ENCODE measurements around the gene DAZL. TPM values are rescaled to one million over a fixed set of nuclear protein-coding genes. Genes with fewer than 3 reads are reported as not detected.

DAZL gene
- total RNA-seq, 1 donor: not detected

DNA sequence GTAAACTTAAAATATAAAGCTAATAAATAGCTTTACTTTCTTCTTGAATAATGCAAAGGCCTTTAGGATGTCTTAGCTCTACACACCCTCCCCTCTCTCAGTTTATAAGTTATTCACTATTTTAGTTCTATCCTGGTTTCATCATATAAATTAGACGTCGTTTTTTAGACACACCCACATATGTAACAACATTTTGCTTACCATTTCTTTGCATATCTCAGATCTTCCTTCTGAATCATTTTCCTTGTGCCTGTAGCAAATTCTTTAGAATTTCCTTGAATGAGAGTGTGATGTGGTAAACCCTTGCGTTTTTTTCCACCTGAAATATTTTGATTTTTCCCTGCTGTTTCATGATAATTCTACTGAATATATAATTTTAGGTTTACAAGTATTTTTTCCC is 2.5 kb upstream of the DAZL start:
- TF ChIP-seq, protein P1, sequence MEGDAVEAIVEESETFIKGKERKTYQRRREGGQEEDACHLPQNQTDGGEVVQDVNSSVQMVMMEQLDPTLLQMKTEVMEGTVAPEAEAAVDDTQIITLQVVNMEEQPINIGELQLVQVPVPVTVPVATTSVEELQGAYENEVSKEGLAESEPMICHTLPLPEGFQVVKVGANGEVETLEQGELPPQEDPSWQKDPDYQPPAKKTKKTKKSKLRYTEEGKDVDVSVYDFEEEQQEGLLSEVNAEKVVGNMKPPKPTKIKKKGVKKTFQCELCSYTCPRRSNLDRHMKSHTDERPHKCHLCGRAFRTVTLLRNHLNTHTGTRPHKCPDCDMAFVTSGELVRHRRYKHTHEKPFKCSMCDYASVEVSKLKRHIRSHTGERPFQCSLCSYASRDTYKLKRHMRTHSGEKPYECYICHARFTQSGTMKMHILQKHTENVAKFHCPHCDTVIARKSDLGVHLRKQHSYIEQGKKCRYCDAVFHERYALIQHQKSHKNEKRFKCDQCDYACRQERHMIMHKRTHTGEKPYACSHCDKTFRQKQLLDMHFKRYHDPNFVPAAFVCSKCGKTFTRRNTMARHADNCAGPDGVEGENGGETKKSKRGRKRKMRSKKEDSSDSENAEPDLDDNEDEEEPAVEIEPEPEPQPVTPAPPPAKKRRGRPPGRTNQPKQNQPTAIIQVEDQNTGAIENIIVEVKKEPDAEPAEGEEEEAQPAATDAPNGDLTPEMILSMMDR (IDR thresholded peaks at IDR 0.05; ENCODE audit: extremely low read depth, low read depth, low read length): no peak
- no peak overlapping the region for H3K4me2 ChIP-seq (ENCODE audit: insufficient read depth, low read length)
- H4K20me1 ChIP-seq (ENCODE audit: insufficient read depth, low read length): no peaks in the 10 kb centered on the region
- H2AFZ ChIP-seq (ENCODE audit: low read length): no peak overlapping the region
- H3K9me3 ChIP-seq (ENCODE audit: low read depth, low read length): no peaks in the 10 kb centered on the region
- no peaks in the 10 kb centered on the region for H3K36me3 ChIP-seq (ENCODE audit: insufficient read depth, low read length)
- H3K79me2 ChIP-seq (ENCODE audit: insufficient read depth, low read length): no peaks in the 10 kb centered on the region
- no peak for DNase-seq (ENCODE audit: insufficient read length, low spot score, missing footprints)
- H3K27ac ChIP-seq (ENCODE audit: low read depth, low read length): no peak overlapping the region
- H3K4me1 ChIP-seq (ENCODE audit: insufficient read depth, low read length): peaks cover 7% of the 10 kb centered on the region
- no peaks in the 10 kb centered on the region for H3K27me3 ChIP-seq (ENCODE audit: insufficient read depth, low read length)
- H3K4me3 ChIP-seq (ENCODE audit: insufficient read depth, low read length): no peak overlapping the region

DNA sequence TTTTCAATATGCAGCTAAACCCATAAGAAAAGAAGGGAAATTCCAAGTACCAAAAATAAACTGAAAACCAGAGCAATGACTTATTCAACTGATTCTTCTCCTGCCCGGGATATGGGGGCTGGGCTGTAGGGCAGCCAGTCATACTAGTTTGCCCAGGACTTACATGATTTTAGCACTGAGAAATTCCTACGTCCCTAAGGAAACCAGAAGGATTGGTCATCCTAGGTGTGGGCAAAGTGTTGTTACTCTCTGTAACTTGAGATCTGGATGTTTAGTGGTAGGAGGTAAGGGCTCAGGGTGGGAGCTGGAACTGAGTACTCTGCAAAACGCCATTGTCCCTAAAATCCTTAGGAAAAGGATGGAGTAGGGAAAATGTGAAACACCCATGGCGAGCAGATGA is 1.2 kb upstream of the DAZL start:
- no peak overlapping the region for H3K4me3 ChIP-seq (ENCODE audit: insufficient read depth, low read length)
- TF ChIP-seq, protein P1 (IDR thresholded peaks at IDR 0.05; ENCODE audit: extremely low read depth, low read depth, low read length): no peak
- no peak overlapping the region for H3K27ac ChIP-seq (ENCODE audit: low read depth, low read length)
- no peaks in the 10 kb centered on the region for H3K36me3 ChIP-seq (ENCODE audit: insufficient read depth, low read length)
- H3K9me3 ChIP-seq (ENCODE audit: low read depth, low read length): no peaks in the 10 kb centered on the region
- H3K27me3 ChIP-seq (ENCODE audit: insufficient read depth, low read length): no peaks in the 10 kb centered on the region
- no peaks in the 10 kb centered on the region for H3K79me2 ChIP-seq (ENCODE audit: insufficient read depth, low read length)
- peak overlapping the region; percentile 19 for H3K4me2 ChIP-seq (ENCODE audit: insufficient read depth, low read length)
- DNase-seq (ENCODE audit: insufficient read length, low spot score, missing footprints): peak; percentile 97
- peaks cover 7% of the 10 kb centered on the region for H3K4me1 ChIP-seq (ENCODE audit: insufficient read depth, low read length)
- H4K20me1 ChIP-seq (ENCODE audit: insufficient read depth, low read length): no peaks in the 10 kb centered on the region
- H2AFZ ChIP-seq (ENCODE audit: low read length): peak overlapping the region; percentile 70

DNA sequence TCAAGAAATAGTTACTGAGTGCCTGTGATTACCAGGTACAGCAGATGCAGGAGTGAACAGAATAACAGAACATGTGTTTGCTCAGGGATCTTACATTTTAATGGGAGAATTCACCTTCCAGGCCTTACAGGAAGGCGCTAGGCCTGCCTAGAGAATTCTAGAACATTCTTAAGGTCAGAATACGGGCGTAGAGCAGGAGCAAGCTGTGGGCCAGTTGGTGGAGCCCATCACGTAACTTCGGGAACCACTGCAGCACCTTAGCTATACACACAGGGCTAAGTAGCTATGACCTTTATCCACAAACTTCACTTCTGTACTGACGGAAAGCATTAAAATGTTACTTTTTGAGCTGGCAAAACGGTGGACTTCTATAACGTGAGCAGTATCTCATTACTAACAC is 743 bp upstream of the DAZL start:
- DNase-seq (ENCODE audit: insufficient read length, low spot score, missing footprints): no peak
- no peak overlapping the region for H3K4me3 ChIP-seq (ENCODE audit: insufficient read depth, low read length)
- TF ChIP-seq, protein P1 (IDR thresholded peaks at IDR 0.05; ENCODE audit: extremely low read depth, low read depth, low read length): no peak
- H3K27me3 ChIP-seq (ENCODE audit: insufficient read depth, low read length): no peaks in the 10 kb centered on the region
- no peaks in the 10 kb centered on the region for H4K20me1 ChIP-seq (ENCODE audit: insufficient read depth, low read length)
- no peak overlapping the region for H3K27ac ChIP-seq (ENCODE audit: low read depth, low read length)
- no peaks in the 10 kb centered on the region for H3K79me2 ChIP-seq (ENCODE audit: insufficient read depth, low read length)
- H2AFZ ChIP-seq (ENCODE audit: low read length): no peak overlapping the region
- peak overlapping the region; percentile 19 for H3K4me2 ChIP-seq (ENCODE audit: insufficient read depth, low read length)
- H3K4me1 ChIP-seq (ENCODE audit: insufficient read depth, low read length): peaks cover 7% of the 10 kb centered on the region
- H3K9me3 ChIP-seq (ENCODE audit: low read depth, low read length): no peaks in the 10 kb centered on the region
- no peaks in the 10 kb centered on the region for H3K36me3 ChIP-seq (ENCODE audit: insufficient read depth, low read length)

DNA sequence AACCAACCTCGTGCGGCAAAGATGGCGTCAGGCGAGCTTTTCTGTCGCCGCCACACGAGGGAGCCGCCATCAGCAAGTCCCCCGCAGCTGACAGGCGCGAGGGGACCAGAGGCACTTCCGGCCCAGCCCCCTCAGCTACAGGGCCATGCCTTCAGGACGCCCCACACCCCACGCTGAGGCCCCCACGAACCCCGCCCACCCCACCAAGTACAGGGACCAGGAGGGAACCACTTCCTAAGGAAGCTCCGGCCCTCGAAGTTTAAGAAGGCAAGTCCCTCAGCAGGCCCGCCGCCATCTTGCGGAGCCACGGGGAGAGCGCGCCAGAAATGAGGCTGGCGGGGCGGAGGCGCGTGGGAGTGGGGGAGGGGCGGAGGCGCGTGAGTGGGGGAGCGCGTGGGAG is 790 bp downstream of the DAZL start:
- Histone ChIP-seq H3K27ac (ENCODE audit: low read depth, low read length) (no peak overlapping the region), H4K20me1 (ENCODE audit: insufficient read depth, low read length) (no peaks in the 10 kb centered on the region), H3K4me1 (ENCODE audit: insufficient read depth, low read length) (peaks cover 7% of the 10 kb centered on the region), H3K4me3 (ENCODE audit: insufficient read depth, low read length) (no peak overlapping the region), H3K36me3 (ENCODE audit: insufficient read depth, low read length) (no peaks in the 10 kb centered on the region), H3K27me3 (ENCODE audit: insufficient read depth, low read length) (no peaks in the 10 kb centered on the region), H2AFZ (ENCODE audit: low read length) (no peak overlapping the region), H3K9me3 (ENCODE audit: low read depth, low read length) (no peaks in the 10 kb centered on the region), H3K79me2 (ENCODE audit: insufficient read depth, low read length) (no peaks in the 10 kb centered on the region), H3K4me2 (ENCODE audit: insufficient read depth, low read length) (no peak overlapping the region)
- DNase-seq (ENCODE audit: insufficient read length, low spot score, missing footprints): peak; percentile 65
- TF ChIP-seq, protein P1 (IDR thresholded peaks at IDR 0.05; ENCODE audit: extremely low read depth, low read depth, low read length): no peak
